HG03378 (cell line): ENCODE measurements around the gene NRG3.

Experiments used
- ATAC-seq: cut with Tn5 transposase; IDR thresholded peaks from one replicate; pipeline ENCODE4 v1.9.1; 2021; ENCODE audit warnings: mild to moderate bottlenecking, moderate library complexity; ENCODE audit not compliant: unreplicated experiment

The NRG3 gene

GRCh38 chr10:82762641-82763040, 887.6 kb downstream of the NRG3 start:
- ATAC-seq, result no peak

- no peak for ATAC-seq
Observed at GRCh38 chr10:82768040-82768439, 893.0 kb downstream of the NRG3 start.

GRCh38 chr10:82778908-82779307, 903.9 kb downstream of the NRG3 start:
- ATAC-seq, result no peak

GRCh38 chr10:82796510-82796909, 921.5 kb downstream of the NRG3 start:
- no peak for ATAC-seq

- ATAC-seq, result no peak
Observed at GRCh38 chr10:82801289-82801688, 926.3 kb downstream of the NRG3 start.

- no peak for ATAC-seq
Observed at GRCh38 chr10:82811621-82812020, 936.6 kb downstream of the NRG3 start.

GRCh38 chr10:82813856-82814255, 938.9 kb downstream of the NRG3 start:
- no peak for ATAC-seq

GRCh38 chr10:82814635-82815034, 939.6 kb downstream of the NRG3 start:
- ATAC-seq, result no peak

GRCh38 chr10:82815680-82816079, 940.7 kb downstream of the NRG3 start:
- no peak for ATAC-seq

GRCh38 chr10:82817676-82818422, 942.9 kb downstream of the NRG3 start:
- ATAC-seq, result no peak

- ATAC-seq, result no peak
Observed at GRCh38 chr10:82821043-82821442, 946.0 kb downstream of the NRG3 start.

GRCh38 chr10:82826132-82826531, 951.1 kb downstream of the NRG3 start:
- ATAC-seq, result no peak

- ATAC-seq, result no peak
Observed at GRCh38 chr10:82827901-82828300, 952.9 kb downstream of the NRG3 start.

- ATAC-seq, result no peak
Observed at GRCh38 chr10:82847242-82847641, 972.2 kb downstream of the NRG3 start.

- no peak for ATAC-seq
Observed at GRCh38 chr10:82850191-82850590, 975.2 kb downstream of the NRG3 start.

GRCh38 chr10:82856957-82857613, 982.1 kb downstream of the NRG3 start:
- ATAC-seq, result no peak

GRCh38 chr10:82861889-82862288, 986.9 kb downstream of the NRG3 start:
- no peak for ATAC-seq

- ATAC-seq, result no peak
Observed at GRCh38 chr10:82865366-82865765, 990.4 kb downstream of the NRG3 start.

- no peak for ATAC-seq
Observed at GRCh38 chr10:82866424-82867020, 991.5 kb downstream of the NRG3 start.

GRCh38 chr10:82867056-82867455, 992.1 kb downstream of the NRG3 start:
- no peak for ATAC-seq

- no peak for ATAC-seq
Observed at GRCh38 chr10:82874671-82875070, 999.7 kb downstream of the NRG3 start.

GRCh38 chr10:82880776-82881290, 1005.8 kb downstream of the NRG3 start:
- ATAC-seq, result no peak
